A549 (cell line): Measurements from ENCODE around the gene TSPEAR. TPM values are rescaled to one million over a fixed set of nuclear protein-coding genes. Genes with fewer than 3 reads are reported as not detected.

ENCODE experiments used
- ATAC-seq, 2 experiments: fragments of 200-7000 bp in 1 of 2; fragments of >200 bp in 1 of 2; cut with Nextera tagmentation in 1 of 2; cut with Tn5 transposase in 1 of 2; 3 replicates each; pipeline versions ENCODE4 v1.8.0 to v1.9.1; 2018 to 2020; ENCODE audit warnings: mild to moderate bottlenecking in 1 of 2, moderate library complexity in 1 of 2
- CTCF ChIA-PET: fragments of 300-600 bp; sonication (Branson Sonifier 250); formaldehyde crosslinking; extraction: SDS; loops from one replicate; lab custom pipeline; 2021; ENCODE audit warnings: antibody characterized with exemption, inconsistent platforms; lab: Yijun Ruan, JAX
- POLR2A ChIA-PET: fragments of 350-600 bp; formaldehyde crosslinking; extraction: SDS; loops from one replicate; lab custom pipeline; 2021; ENCODE audit warnings: antibody characterized with exemption, inconsistent platforms; lab: Yijun Ruan, JAX
- DNase-seq, 2 experiments: peaks; one replicate each; pipeline versions ENCODE4 v3.0.0 to v3.0.0-alpha.2; 2011 to 2016; ENCODE audit warnings: low read depth in 1 of 2, low spot score in 1 of 2
- FAIRE-seq: peaks from 2 replicates; lab custom pipeline; 2011; peaks lifted over from hg19 to GRCh38; lab: Jason Lieb, UNC
- H3K27ac ChIP-seq, 2 experiments: fragments of >200 bp; sonication (Bioruptor Twin); formaldehyde crosslinking; 3 replicates each; pipeline ENCODE4 v1.5.1; 2016 to 2017
- H3K4me1 ChIP-seq: fragments of >200 bp; sonication (Bioruptor Twin); formaldehyde crosslinking; 3 replicates; pipeline ENCODE4 v1.6.1; 2016
- H3K4me2 ChIP-seq: fragments of >200 bp; sonication (Bioruptor Twin); formaldehyde crosslinking; 3 replicates; pipeline ENCODE4 v1.6.1; 2016
- H3K4me3 ChIP-seq: fragments of >200 bp; sonication (Bioruptor Twin); formaldehyde crosslinking; 3 replicates; pipeline ENCODE4 v1.5.1; 2016
- H3K9me3 ChIP-seq: fragments of >200 bp; sonication (Bioruptor Twin); formaldehyde crosslinking; 3 replicates; pipeline ENCODE4 v1.6.1; 2016
- CBX2 ChIP-seq: fragments of 200-600 bp; sonication (generic); IDR thresholded peaks from 2 replicates; pipeline ENCODE4 v1.6.1; 2016; ENCODE audit warnings: low read depth, mild to moderate bottlenecking, borderline replicate concordance
- CHD2 ChIP-seq: fragments of 150-350 bp; IDR thresholded peaks from 2 replicates; pipeline ENCODE4 v1.6.1; 2014; ENCODE audit warnings: low read length; ENCODE audit not compliant: partially characterized antibody
- E2F6 ChIP-seq: IDR thresholded peaks from 2 replicates; pipeline ENCODE4 v1.6.1; 2012; ENCODE audit warnings: low read depth, borderline replicate concordance
- EHMT2 ChIP-seq: fragments of 200-600 bp; sonication (generic); IDR thresholded peaks from 2 replicates; pipeline ENCODE4 v1.6.1; 2016; ENCODE audit warnings: antibody characterized with exemption, low read depth, mild to moderate bottlenecking, moderate library complexity
- ELK1 ChIP-seq: fragments of 150-350 bp; IDR thresholded peaks from 2 replicates; pipeline ENCODE4 v1.6.1; 2014; ENCODE audit warnings: low read depth, mild to moderate bottlenecking, low read length
- ESRRA ChIP-seq: fragments of 150-350 bp; IDR thresholded peaks from 2 replicates; pipeline ENCODE4 v1.6.1; 2014; ENCODE audit warnings: mild to moderate bottlenecking, low read length, borderline replicate concordance
- FOSL2 ChIP-seq, 2 experiments: fragments of 450-650 bp in 1 of 2; fragments of >200 bp in 1 of 2; sonication (Bioruptor Twin) in 1 of 2; formaldehyde crosslinking; IDR thresholded peaks; 2 replicates each; pipeline versions ENCODE4 v1.5.0 to v1.6.1; 2016 to 2020; ENCODE audit warnings: mild to moderate bottlenecking in 1 of 2, moderate library complexity in 1 of 2
- HDAC2 ChIP-seq: fragments of 200-600 bp; sonication (generic); IDR thresholded peaks from 2 replicates; pipeline ENCODE4 v1.6.1; 2016
- HOXB13 ChIP-seq: fragments of 250-450 bp; sonication (Bioruptor Pico); IDR thresholded peaks from 2 replicates; pipeline ENCODE4 v1.5.0; 2020; ENCODE audit warnings: low read depth, mild to moderate bottlenecking, moderate library complexity
- KDM5A ChIP-seq: fragments of 200-600 bp; sonication (generic); IDR thresholded peaks from 2 replicates; pipeline ENCODE4 v1.6.1; 2016; ENCODE audit warnings: antibody characterized with exemption, mild to moderate bottlenecking
- NR3C1 ChIP-seq: fragments of >200 bp; sonication (Bioruptor Twin); formaldehyde crosslinking; IDR thresholded peaks from 3 replicates; pipeline ENCODE4 v1.6.1; 2017
- PHF8 ChIP-seq: fragments of 200-600 bp; sonication (generic); IDR thresholded peaks from 2 replicates; pipeline ENCODE4 v1.6.1; 2016; ENCODE audit warnings: low read depth, mild to moderate bottlenecking, antibody characterized with exemption, moderate library complexity, borderline replicate concordance
- RCOR1 ChIP-seq: fragments of 150-350 bp; IDR thresholded peaks from 2 replicates; pipeline ENCODE4 v1.6.1; 2014; ENCODE audit warnings: antibody characterized with exemption, low read length, low read depth
- REST ChIP-seq: fragments of 200-600 bp; sonication (generic); IDR thresholded peaks from 2 replicates; pipeline ENCODE4 v1.6.1; 2016; ENCODE audit warnings: antibody characterized with exemption, mild to moderate bottlenecking, moderate library complexity
- RFX5 ChIP-seq: fragments of 450-650 bp; IDR thresholded peaks from 2 replicates; pipeline ENCODE4 v1.7.1; 2014; ENCODE audit warnings: antibody characterized with exemption, mild to moderate bottlenecking, moderate library complexity
- USF2 ChIP-seq: fragments of 450-650 bp; IDR thresholded peaks from 2 replicates; pipeline ENCODE4 v1.6.1; 2014; ENCODE audit warnings: antibody characterized with exemption
- ZSCAN20 ChIP-seq: fragments of 250-450 bp; sonication (Bioruptor Pico); IDR thresholded peaks from 2 replicates; pipeline ENCODE4 v1.8.0; 2022; ENCODE audit warnings: mild to moderate bottlenecking, moderate library complexity
- WGBS: methylation state at CpG from one replicate; pipeline ENCODE4 v1.1.6; 2017; ENCODE audit errors: missing lambda C conversion rate; 5-methylcytosine and 5-hydroxymethylcytosine counted together
- polyA plus RNA-seq, 4 experiments: library from polyadenylated mRNA; depleted of rRNA in 3 of 4; stranded (reverse); fragments of >200 nt; fragmentation: RNase III in 1 of 4; extraction: RNeasy Plus Mini Kit Qiagen cat#74134 plus additional on column Dnase treatment in 1 of 4; gene quantifications; 2 replicates in 3 of 4; 3 replicates in 1 of 4; pipeline ENCODE4 v1.2.3, GENCODE V29; 2011 to 2017

Gene TSPEAR
- polyA plus RNA-seq, 2 of the 4 experiments (the other 2 are of a cell fraction): not detected

GRCh38 chr21:44552136-44552535 lies 159.2 kb downstream of the TSPEAR start:
- POLR2A ChIA-PET: no interaction called here
- CTCF ChIA-PET: no interaction called here
- 100% methylated on average over 1 of the region's 6 CpGs for WGBS

GRCh38 chr21:44551340-44551961 lies 159.9 kb downstream of the TSPEAR start, which contains the start of gene KRTAP10-2:
TSS of gene KRTAP10-2 (minus strand) at chr21:44551505. CDS start at chr21:44551458, 47 bp downstream.
- no peak within 1 kb of the TSS for H3K4me2 ChIP-seq
- CTCF ChIA-PET: interaction anchor here (1.5 kb wide), 1 partner anchor 23 kb away, joined by 4 read pairs; no protein-coding TSS in a partner anchor
- peaks cover 7% of the 10 kb centered on the region; the same call in 2 of the 3 replicates for H3K9me3 ChIP-seq
- FAIRE-seq: no peak
- no peaks in the 10 kb centered on the region for H3K4me1 ChIP-seq
- no peak within 1 kb of the TSS for H3K27ac ChIP-seq
- 72% methylated on average over 10 of the region's 17 CpGs for WGBS
- POLR2A ChIA-PET: no interaction called here
- no peak for DNase-seq
- no peak for ATAC-seq
- no peak within 1 kb of the TSS for H3K4me3 ChIP-seq
- TF ChIP-seq E2F6: no peak
- TF ChIP-seq FOSL2 (IDR thresholded peaks at IDR 0.05): no peak
- no peak for TF ChIP-seq FOSL2 (CRISPR knock-in tag; IDR thresholded peaks at IDR 0.05)
- TF ChIP-seq CHD2: no peak
- TF ChIP-seq ELK1: no peak
- TF ChIP-seq KDM5A: no peak
- no peak for TF ChIP-seq RFX5
- TF ChIP-seq EHMT2: no peak
- TF ChIP-seq ESRRA: no peak
- TF ChIP-seq USF2: no peak
- TF ChIP-seq RCOR1: no peak

More at GRCh38 chr21:44552136-44552535, 159.2 kb downstream of the TSPEAR start:
- TF ChIP-seq ZSCAN20: no peak
- TF ChIP-seq NR3C1: no peak
- TF ChIP-seq HDAC2: no peak
- no peak for TF ChIP-seq PHF8
- TF ChIP-seq CBX2: no peak
- TF ChIP-seq HOXB13: no peak
- no peak for TF ChIP-seq REST
- TF ChIP-seq FOSL2 (IDR thresholded peaks at IDR 0.05): no peak
- no peak for TF ChIP-seq FOSL2 (CRISPR knock-in tag; IDR thresholded peaks at IDR 0.05)
- ATAC-seq: no peak
- FAIRE-seq: no peak
- no peak for DNase-seq
- Histone ChIP-seq H3K9me3 (peaks cover 3% of the 10 kb centered on the region; the same call in 2 of the 3 replicates), H3K27ac (no peak overlapping the region), H3K4me1 (no peaks in the 10 kb centered on the region), H3K4me3 (no peak overlapping the region), H3K4me2 (no peak overlapping the region)
